ENCODE results near the gene HS6ST2.

The HS6ST2 gene

GRCh38 chrX:132671229-132671641, 287.2 kb downstream of the HS6ST2 start:
- Histone ChIP-seq H3K9ac (ENCODE audit: low read depth, low read length) (no peak overlapping the region), H3K4me3 (ENCODE audit: low read depth in 1 of 2, low read length in 2 of 2) (no peak overlapping the region), H3K9me3 (ENCODE audit: insufficient read depth, low read length, severe bottlenecking) (no peaks in the 10 kb centered on the region), H3K27ac (ENCODE audit: low read length) (no peak overlapping the region), H2AFZ (ENCODE audit: low read depth, low read length) (no peak overlapping the region), H3K4me1 (ENCODE audit: insufficient read depth, low read length) (no peaks in the 10 kb centered on the region), H3K79me2 (ENCODE audit: insufficient read depth, low read length) (no peaks in the 10 kb centered on the region), H4K20me1 (ENCODE audit: insufficient read depth, low read length) (no peaks in the 10 kb centered on the region), H3K27me3 (ENCODE audit: insufficient read depth, low read length, poor library complexity) (no peaks in the 10 kb centered on the region), H3K4me2 (ENCODE audit: insufficient read depth, low read length) (no peak overlapping the region), H3K36me3 (ENCODE audit: insufficient read depth, low read length) (no peaks in the 10 kb centered on the region)
- TF ChIP-seq CTCF (IDR thresholded peaks at IDR 0.05; ENCODE audit: borderline replicate concordance, extremely low read depth, low read length, poor library complexity, severe bottlenecking): no peak
- TF ChIP-seq EZH2 (IDR thresholded peaks at IDR 0.05; ENCODE audit: borderline replicate concordance, low read depth, low read length, severe bottlenecking): no peak
- ATAC-seq (ENCODE audit: insufficient read depth, low read depth): no peak
- DNase-seq: no peak

- no peak for TF ChIP-seq EZH2 (IDR thresholded peaks at IDR 0.05; ENCODE audit: borderline replicate concordance, low read depth, low read length, severe bottlenecking)
- H3K27ac ChIP-seq (ENCODE audit: low read length): no peak overlapping the region
- ATAC-seq (ENCODE audit: insufficient read depth, low read depth) (no peak), DNase-seq (no peak)
- no peak overlapping the region for H3K4me2 ChIP-seq (ENCODE audit: insufficient read depth, low read length)
- no peaks in the 10 kb centered on the region for H3K4me1 ChIP-seq (ENCODE audit: insufficient read depth, low read length)
- no peaks in the 10 kb centered on the region for H3K36me3 ChIP-seq (ENCODE audit: insufficient read depth, low read length)
- H4K20me1 ChIP-seq (ENCODE audit: insufficient read depth, low read length): no peaks in the 10 kb centered on the region
- H3K9me3 ChIP-seq (ENCODE audit: insufficient read depth, low read length, severe bottlenecking): no peaks in the 10 kb centered on the region
- no peak overlapping the region for H2AFZ ChIP-seq (ENCODE audit: low read depth, low read length)
- H3K9ac ChIP-seq (ENCODE audit: low read depth, low read length): no peak overlapping the region
- no peak overlapping the region for H3K4me3 ChIP-seq (ENCODE audit: low read depth in 1 of 2, low read length in 2 of 2)
- H3K27me3 ChIP-seq (ENCODE audit: insufficient read depth, low read length, poor library complexity): no peaks in the 10 kb centered on the region
- H3K79me2 ChIP-seq (ENCODE audit: insufficient read depth, low read length): no peaks in the 10 kb centered on the region
Observed at GRCh38 chrX:132669142-132669541, 289.3 kb downstream of the HS6ST2 start.

- Histone ChIP-seq H3K4me3 (ENCODE audit: low read depth in 1 of 2, low read length in 2 of 2) (no peak overlapping the region), H3K79me2 (ENCODE audit: insufficient read depth, low read length) (no peaks in the 10 kb centered on the region), H4K20me1 (ENCODE audit: insufficient read depth, low read length) (no peaks in the 10 kb centered on the region), H3K4me2 (ENCODE audit: insufficient read depth, low read length) (no peak overlapping the region), H2AFZ (ENCODE audit: low read depth, low read length) (no peak overlapping the region), H3K4me1 (ENCODE audit: insufficient read depth, low read length) (no peaks in the 10 kb centered on the region), H3K27ac (ENCODE audit: low read length) (no peak overlapping the region), H3K9ac (ENCODE audit: low read depth, low read length) (no peak overlapping the region), H3K27me3 (ENCODE audit: insufficient read depth, low read length, poor library complexity) (no peaks in the 10 kb centered on the region), H3K9me3 (ENCODE audit: insufficient read depth, low read length, severe bottlenecking) (no peaks in the 10 kb centered on the region), H3K36me3 (ENCODE audit: insufficient read depth, low read length) (no peaks in the 10 kb centered on the region)
- ATAC-seq (ENCODE audit: insufficient read depth, low read depth) (no peak), DNase-seq (no peak)
- no peak for TF ChIP-seq CTCF (IDR thresholded peaks at IDR 0.05; ENCODE audit: borderline replicate concordance, extremely low read depth, low read length, poor library complexity, severe bottlenecking)
- TF ChIP-seq EZH2 (IDR thresholded peaks at IDR 0.05; ENCODE audit: borderline replicate concordance, low read depth, low read length, severe bottlenecking): no peak
Observed at GRCh38 chrX:132668178-132668577, 290.3 kb downstream of the HS6ST2 start.

GRCh38 chrX:132665676-132666075, 292.8 kb downstream of the HS6ST2 start:
- TF ChIP-seq EZH2 (IDR thresholded peaks at IDR 0.05; ENCODE audit: borderline replicate concordance, low read depth, low read length, severe bottlenecking): no peak
- TF ChIP-seq CTCF (IDR thresholded peaks at IDR 0.05; ENCODE audit: borderline replicate concordance, extremely low read depth, low read length, poor library complexity, severe bottlenecking): no peak
- Histone ChIP-seq H3K4me3 (ENCODE audit: low read depth in 1 of 2, low read length in 2 of 2) (no peak overlapping the region), H4K20me1 (ENCODE audit: insufficient read depth, low read length) (no peaks in the 10 kb centered on the region), H3K27ac (ENCODE audit: low read length) (no peak overlapping the region), H2AFZ (ENCODE audit: low read depth, low read length) (no peak overlapping the region), H3K27me3 (ENCODE audit: insufficient read depth, low read length, poor library complexity) (no peaks in the 10 kb centered on the region), H3K4me1 (ENCODE audit: insufficient read depth, low read length) (no peaks in the 10 kb centered on the region), H3K9ac (ENCODE audit: low read depth, low read length) (no peak overlapping the region), H3K36me3 (ENCODE audit: insufficient read depth, low read length) (no peaks in the 10 kb centered on the region), H3K4me2 (ENCODE audit: insufficient read depth, low read length) (no peak overlapping the region), H3K9me3 (ENCODE audit: insufficient read depth, low read length, severe bottlenecking) (no peaks in the 10 kb centered on the region), H3K79me2 (ENCODE audit: insufficient read depth, low read length) (no peaks in the 10 kb centered on the region)
- no peak for ATAC-seq (ENCODE audit: insufficient read depth, low read depth)
- DNase-seq: no peak
